Gastrocnemius medialis (tissue), 4 donors: ENCODE data around the gene NKAP.

Experiments
- CTCF ChIP-seq, 5 experiments: fragments of 450-650 bp in 3 of 5; fragments of 200-600 bp in 2 of 5; sonication (generic) in 2 of 5; IDR thresholded peaks in 4 of 5; conservative IDR thresholded peaks in 1 of 5; 1 replicate in 4 of 5; 2 replicates in 1 of 5; pipeline ENCODE4 v1.5.1; 2016 to 2019; ENCODE audit warnings: antibody characterized with exemption in 5 of 5, mild to moderate bottlenecking in 3 of 5, moderate library complexity in 3 of 5
- POLR2A ChIP-seq, 2 donors: fragments of 450-650 bp; IDR thresholded peaks; one replicate each; pipeline ENCODE4 v1.6.1; 2017; ENCODE audit warnings: antibody characterized with exemption in 2 of 2, mild to moderate bottlenecking in 2 of 2, moderate library complexity in 2 of 2

DNA sequence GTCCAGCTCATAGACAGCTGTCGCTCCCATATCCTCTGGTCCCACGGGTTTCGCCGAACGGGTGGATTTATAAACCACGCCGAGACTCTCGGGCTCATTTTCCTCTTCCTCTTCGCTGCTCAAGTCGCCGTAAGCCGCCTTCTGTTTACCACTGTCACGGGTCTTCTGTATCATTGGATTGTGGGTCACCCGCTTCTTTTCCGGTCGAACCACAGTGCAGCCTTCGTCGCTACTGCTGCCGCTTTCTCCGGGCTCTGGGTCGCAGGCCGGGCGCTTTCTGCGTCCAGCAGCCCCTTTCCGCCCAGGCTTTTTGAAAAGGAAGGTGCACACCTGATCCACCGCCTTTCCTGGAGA, 72.3 kb downstream of the NKAP start:
- TF ChIP-seq CTCF (IDR thresholded peaks at IDR 0.05 in 4 of 5, conservative IDR thresholded peaks at IDR 0.05 in 1 of 5): no peak
- no peak for TF ChIP-seq POLR2A (IDR thresholded peaks at IDR 0.05)
